GM21529 (cell line): Measurements from ENCODE around the gene NBEAL1.
A peak's percentile ranks its signal among the peaks of the same experiment; 100 is the strongest.
"Not testable (repeated sequence)": the region's sequence is repeated elsewhere in the genome, so short reads cannot be mapped to it uniquely, and the experiment has no call there.

Experiments
- ATAC-seq: cut with Tn5 transposase; IDR thresholded peaks from one replicate; pipeline ENCODE4 v1.9.1; 2021; ENCODE audit not compliant: unreplicated experiment

NBEAL1 gene

GRCh38 chr2:203014456-203015199 is at the start of gene NBEAL1:
Gene NBEAL1, plus strand, starts transcription at chr2:203014875. Its CDS starts 1,510 bp downstream, at chr2:203016385.
- ATAC-seq, result peak; percentile 95

- peak; percentile 89 for ATAC-seq
These were observed 48.7 kb upstream of the NBEAL1 start for GRCh38 chr2:202965810-202966460.

- ATAC-seq, result not testable (repeated sequence)
These were observed 45.3 kb upstream of the NBEAL1 start for GRCh38 chr2:202969404-202969803.

- ATAC-seq, result no peak
These were observed 37.9 kb upstream of the NBEAL1 start for GRCh38 chr2:202976809-202977208.

GRCh38 chr2:202982779-202983491 is 31.7 kb upstream of the NBEAL1 start:
- no peak for ATAC-seq

- no peak for ATAC-seq
These were observed 24.9 kb upstream of the NBEAL1 start for GRCh38 chr2:202989749-202990148.

GRCh38 chr2:202990501-202990900 is 24.2 kb upstream of the NBEAL1 start:
- ATAC-seq, result no peak

- ATAC-seq, result not testable (repeated sequence)
These were observed 17.6 kb upstream of the NBEAL1 start for GRCh38 chr2:202997113-202997512.

GRCh38 chr2:203002054-203002821 is 12.4 kb upstream of the NBEAL1 start:
- no peak for ATAC-seq

- no peak for ATAC-seq
These were observed 11.0 kb upstream of the NBEAL1 start for GRCh38 chr2:203003716-203004115.

GRCh38 chr2:203016716-203017115 is 2.0 kb downstream of the NBEAL1 start:
- no peak for ATAC-seq

- ATAC-seq, result no peak
These were observed 3.5 kb downstream of the NBEAL1 start for GRCh38 chr2:203018181-203018580.

- no peak for ATAC-seq
These were observed 4.5 kb downstream of the NBEAL1 start for GRCh38 chr2:203019142-203019541.

GRCh38 chr2:203021991-203022390 is 7.3 kb downstream of the NBEAL1 start:
- ATAC-seq, result no peak

GRCh38 chr2:203022751-203023150 is 8.1 kb downstream of the NBEAL1 start:
- no peak for ATAC-seq

- no peak for ATAC-seq
These were observed 10.9 kb downstream of the NBEAL1 start for GRCh38 chr2:203025592-203025991.

- no peak for ATAC-seq
These were observed 15.9 kb downstream of the NBEAL1 start for GRCh38 chr2:203030545-203030944.

GRCh38 chr2:203030991-203031390 is 16.3 kb downstream of the NBEAL1 start:
- no peak for ATAC-seq

GRCh38 chr2:203033395-203033794 is 18.7 kb downstream of the NBEAL1 start:
- ATAC-seq, result no peak

GRCh38 chr2:203035879-203036470 is 21.3 kb downstream of the NBEAL1 start:
- ATAC-seq, result no peak

- no peak for ATAC-seq
These were observed 22.4 kb downstream of the NBEAL1 start for GRCh38 chr2:203037026-203037425.
